SKM-1 (cell line): ENCODE results near the gene MCM3AP.
"Not testable (repeated sequence)": the region's sequence is repeated elsewhere in the genome, so short reads cannot be mapped to it uniquely, and the experiment has no call there.

Experiments used
- DNase-seq: peaks from one replicate; lab custom pipeline; 2025; ENCODE audit not compliant: unreplicated experiment; lab: John Stamatoyannopoulos, UW

MCM3AP gene

DNA sequence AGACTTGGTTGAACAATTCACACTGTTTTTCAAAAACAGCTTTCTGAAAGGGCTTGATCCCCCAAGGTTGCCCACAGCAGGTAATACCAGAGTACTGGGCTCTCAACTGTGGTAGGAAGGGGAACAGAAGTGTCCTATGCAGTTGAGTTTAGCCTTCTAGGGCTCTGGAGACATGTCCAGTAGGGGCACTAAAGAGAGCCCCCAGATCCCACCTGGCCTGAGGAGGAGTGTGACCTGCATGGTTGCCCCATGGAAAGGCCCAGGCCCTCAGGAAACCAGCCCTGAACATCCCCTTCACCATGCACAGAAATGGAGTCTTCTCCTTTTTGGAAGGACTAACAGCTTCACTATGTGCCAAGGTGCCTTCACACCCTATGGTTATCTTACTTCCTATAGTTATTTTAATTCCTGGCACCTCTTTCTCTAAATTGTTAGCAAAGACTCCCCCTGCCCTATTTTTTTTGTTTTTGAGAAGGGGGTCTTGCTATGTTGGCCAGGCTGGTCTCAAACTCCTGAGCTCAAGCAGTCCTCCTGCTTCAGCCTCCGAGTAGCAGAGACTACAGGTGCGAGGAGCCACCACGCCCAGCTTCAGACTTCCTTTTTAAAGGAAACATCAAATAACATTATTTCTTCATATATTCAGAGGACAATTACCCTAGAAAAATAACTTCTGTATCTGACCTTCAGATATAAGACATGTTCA lies 40.0 kb downstream of the MCM3AP start:
- no peak for DNase-seq

DNA sequence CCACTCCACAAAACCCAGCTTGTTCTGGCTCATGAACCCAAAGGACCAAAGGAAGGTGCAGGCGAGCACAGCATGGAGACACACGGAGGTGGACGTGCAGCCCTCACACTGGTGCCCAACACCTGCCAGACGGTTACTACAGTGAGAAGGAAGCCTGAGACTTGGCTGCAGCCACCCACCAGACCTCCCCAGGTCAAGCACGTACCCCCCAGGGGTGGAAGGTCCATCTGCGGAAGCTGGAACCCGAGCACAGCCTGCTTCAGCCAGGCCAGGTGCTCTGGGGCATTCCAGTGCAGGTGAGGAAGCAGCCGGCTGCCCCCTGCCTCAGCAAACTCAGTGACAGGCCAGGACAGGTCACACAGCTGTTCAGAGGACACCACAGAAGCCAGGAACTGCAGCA lies 40.8 kb downstream of the MCM3AP start:
- no peak for DNase-seq

DNA sequence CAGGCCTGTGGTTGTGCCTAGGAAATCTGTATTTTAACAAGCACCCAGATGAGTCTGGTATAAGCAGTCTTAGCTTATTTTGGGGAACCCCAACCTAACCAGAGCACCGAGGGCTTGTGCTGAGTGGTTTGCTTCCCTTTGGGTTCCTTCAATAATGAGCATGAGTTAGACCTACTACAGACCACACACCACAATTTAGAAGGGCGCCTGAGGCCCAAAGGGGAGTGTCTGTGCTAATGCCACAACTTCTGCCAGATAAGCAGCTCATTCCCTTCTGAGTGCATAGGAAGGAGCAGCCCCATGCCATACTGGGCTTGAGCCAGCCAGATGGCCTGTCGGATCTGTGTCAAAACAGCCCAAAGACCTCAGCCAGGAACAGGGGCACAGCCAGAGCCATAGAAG lies 41.5 kb downstream of the MCM3AP start:
- no peak for DNase-seq

DNA sequence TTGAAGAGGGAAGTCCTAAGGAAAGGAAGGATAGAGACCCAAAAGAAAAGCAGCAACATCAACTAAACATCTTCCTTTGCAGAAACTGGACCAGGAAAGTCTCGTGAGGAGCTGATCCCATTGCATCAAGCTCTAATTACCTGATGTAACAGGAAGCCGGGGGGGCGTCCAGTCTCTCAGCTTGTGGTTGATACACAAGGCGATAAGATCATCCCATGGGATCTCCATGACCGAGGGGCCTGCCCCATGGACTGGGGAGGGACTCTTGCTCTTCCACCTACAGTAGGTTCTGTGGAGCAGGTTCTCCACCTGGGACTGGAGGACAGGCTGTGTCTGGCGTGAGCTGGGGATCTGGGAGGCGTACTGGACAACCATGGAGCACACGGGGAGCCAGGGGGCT lies 42.1 kb downstream of the MCM3AP start:
- no peak for DNase-seq

DNA sequence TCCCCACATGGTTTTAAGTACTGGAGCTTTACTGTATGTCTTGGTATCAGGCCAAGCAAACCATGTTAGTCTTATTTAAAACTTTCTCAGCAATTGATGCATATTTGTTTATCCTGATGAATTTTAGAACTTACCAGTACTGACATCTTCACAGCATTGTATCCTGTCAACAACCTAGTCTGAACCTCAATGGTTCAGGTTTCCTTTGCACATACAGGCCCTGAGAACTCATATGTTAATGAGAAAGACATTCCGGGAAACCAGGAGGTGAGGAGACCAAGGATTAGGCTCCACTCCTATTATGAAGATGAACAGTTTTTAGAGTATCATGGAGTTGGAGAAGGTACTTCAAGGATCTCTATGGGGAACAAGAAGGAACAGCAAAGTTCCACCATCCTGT lies 43.8 kb downstream of the MCM3AP start:
- not testable (repeated sequence) for DNase-seq

DNA sequence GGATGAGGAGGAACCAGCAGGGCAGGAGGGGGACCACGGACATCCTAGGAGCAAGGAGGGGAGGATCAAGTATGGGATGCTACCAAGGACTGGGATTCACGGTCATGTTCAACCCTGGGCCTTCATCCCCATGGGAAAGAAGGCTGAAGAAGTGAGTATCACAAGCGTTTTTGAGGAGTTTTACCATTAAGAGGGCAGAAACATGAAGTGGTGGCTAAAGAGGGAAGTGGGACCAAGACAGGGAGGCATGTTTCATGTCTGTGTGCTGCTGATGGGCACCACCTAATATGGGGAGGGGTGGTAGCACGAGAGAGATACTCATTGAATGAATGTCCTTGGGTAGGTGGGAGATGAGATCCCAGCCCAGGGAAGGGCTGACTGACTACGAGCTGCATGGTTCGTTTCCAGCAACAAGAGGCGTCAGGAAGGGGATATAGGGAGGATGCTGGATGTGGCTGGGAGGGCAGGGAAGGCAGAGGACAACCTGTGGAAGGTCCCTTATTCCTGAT lies 45.5 kb downstream of the MCM3AP start:
- no peak for DNase-seq

DNA sequence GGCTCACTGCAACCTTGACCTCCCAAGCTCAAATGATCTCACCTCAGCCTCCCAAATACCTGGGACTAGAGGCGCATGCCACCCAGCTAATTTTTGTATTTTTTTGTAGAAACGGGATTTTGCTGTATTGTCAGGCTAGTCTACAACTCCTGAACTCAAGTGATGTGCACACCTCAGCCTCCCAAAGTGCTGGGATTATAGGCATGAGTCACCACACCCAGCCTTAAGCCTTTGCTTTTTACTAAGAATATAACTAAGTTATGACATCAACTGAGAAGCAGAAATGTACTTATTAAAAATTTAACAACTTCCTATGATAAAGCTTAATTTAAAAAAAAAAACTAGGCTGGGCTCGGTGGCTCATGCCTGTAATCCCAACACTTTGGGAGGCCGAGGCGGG lies 47.9 kb downstream of the MCM3AP start:
- no peak for DNase-seq

DNA sequence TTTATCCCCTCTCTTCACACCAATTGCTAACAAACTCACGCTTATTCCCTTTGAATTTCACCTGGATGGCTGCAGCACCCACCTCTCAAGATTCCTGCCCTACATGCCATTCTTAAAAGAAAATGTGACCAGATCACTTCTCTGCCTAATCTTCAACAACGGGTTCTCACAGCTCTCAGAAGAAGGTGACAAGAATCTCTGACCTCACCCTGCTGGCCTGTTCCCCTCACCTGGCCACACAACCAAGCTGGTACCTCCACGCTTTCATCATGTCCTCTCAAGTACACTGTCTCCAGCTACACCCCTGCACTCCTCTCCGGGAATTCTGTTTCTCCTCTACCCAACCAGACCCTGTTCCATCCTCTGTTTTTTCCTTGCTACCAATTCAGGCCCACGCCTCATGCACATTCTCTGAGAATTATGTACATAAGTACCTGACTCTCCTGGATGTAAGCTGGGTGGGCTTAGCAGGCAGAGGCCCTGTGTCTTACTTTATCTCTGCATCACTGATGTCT lies 50.9 kb downstream of the MCM3AP start:
- DNase-seq, result no peak

DNA sequence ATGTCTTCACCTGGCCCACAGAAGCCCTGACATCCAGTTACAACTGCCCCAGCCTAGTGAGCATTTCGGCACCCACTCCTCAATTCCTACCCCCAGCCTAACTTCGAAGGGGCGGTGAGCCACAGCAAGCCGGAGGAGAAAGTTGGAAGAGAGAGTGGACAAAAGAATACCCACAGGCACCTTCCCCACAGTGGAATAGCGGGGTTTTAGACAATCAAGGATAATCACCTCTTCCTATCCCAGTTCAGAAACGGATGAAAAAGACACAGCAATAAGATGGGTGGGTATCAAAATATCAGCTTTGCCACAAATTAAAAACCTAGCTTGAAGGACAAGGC lies 55.5 kb downstream of the MCM3AP start:
- no peak for DNase-seq

DNA sequence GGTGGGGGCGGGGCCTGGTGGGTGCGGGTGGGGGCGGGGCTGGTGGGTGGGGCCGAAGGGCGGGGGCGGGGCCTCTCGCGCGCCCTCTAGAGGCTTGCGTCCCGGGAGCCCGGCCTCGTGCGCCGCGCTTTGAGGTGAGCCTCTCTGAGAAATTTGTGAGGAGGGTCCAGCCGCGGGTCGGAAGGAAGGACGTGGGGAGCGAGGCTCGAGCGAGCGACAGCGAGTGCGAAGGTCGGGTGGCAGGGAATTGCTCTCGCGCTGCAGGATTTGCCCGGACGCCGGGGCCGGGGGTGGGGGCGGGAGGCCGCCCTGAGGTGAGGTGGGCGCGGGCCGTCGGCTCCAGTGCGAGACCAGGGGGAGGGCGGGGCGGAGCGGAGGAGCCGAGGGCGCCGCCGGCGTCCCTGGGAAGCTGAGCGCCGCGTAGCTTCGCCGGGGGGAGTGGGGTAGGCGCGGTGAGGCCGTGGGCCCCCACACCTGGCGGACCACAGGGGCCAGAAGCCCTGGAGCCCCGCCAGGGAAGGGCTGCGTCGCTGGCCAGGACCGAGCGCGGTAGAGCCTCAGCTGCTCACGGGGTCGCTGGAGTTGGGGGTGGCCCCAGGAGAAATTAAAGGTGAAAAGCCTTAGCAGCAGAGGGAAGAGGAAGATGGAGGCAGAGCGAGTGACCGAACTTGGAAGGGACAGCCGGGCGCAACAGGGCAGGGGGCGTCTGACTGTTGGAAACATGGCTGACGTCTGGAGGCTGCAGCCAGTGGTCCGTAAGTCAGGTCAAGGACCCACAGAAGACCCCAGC lies 56.1 kb downstream of the MCM3AP start:
- DNase-seq, result no peak

DNA sequence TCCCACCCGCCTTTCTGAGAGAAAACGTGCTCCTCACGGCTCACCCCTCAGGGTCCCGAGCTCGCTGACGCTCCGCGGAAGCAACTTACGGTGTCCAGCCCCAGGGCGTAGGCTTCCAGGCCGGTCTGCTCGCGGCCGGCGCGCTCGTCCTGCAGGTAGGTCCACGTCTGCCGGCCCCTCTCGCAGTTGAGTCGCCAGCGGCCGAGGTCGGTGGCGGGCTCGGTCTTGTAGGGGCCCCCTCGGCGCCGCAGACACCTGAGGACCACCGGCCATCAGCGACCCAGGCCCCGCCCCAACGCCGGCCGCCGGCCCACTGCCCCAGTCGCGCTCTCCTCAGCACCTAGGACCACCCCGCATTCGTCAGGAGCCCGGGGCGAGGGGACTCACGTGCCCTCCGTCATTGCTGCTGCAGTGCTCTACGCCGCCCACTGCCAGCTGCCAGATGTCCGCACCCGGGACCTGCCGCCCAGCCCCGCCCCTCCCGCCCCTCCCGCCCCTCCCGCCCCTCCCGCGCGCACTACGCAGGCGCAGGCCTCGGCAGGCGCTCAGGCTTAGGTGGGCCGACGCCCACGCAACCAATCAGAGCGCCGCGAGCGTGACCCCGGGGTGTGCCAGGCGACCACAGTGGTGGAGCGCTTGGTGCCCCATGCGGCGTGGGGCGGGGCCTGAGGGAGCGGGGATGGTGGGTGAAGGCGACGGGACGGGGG lies 56.9 kb downstream of the MCM3AP start, which contains the start of gene LSS:
Gene LSS (minus strand): TSS at position 430 of the 707 bp plus-strand sequence. CDS start 29 bp downstream, at position 401.
- DNase-seq, result peak; percentile 80

DNA sequence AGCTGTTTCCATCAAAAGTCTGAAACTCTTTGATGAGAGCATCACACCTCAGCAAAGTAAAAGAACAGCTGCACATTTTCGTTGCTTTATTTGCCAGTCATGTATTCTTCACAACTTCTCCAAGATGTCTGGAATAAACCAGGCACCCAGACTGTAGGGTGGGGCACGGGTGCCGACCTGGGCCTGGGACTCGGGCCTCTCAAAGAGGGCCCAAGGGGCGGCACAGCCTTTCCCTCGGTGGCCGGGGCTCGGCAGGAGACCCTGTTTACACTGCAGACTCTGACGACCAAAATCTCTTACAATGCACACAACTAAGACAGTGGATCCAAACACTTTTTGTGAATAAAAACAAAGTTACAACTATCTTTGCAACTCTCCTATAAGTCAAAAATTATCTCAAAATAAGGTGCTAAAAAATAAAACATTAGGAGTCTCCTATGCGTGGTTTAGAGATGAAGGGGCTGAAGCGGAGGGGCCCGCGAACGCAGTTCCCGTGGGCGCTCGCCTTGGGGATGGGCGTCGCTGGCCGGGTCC lies 57.5 kb downstream of the MCM3AP start:
- DNase-seq, result no peak

DNA sequence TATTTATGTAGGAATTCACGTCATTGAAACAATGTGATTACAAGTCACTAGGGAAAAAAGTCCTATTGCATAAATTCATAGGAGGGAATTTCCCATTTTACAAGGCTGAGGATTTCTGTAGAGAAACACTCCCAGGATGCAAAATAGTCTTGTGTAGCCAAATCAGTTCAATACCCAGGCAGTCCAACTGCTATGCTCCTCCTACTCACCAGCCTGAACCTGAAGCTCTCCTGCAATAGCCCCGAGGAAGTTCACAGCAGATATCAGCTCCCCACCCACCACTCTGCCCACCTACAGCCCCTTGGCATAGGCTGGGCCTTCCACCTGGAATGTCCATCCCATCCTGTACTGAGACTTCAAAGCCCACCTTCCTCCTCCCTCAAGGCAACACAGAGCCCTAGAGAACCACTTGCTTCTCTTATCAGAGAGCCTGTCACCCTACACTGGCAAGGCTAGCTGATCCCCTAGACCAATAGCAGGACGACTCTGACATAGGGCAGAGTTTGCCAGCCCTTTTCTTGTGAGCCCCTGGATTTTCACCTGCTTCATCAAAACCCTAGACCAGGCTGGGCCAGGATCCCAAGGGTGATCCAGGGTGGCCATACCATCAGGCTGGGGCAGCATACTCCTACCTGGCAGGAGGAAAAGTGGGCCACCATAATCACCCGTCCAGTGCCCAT lies 58.4 kb downstream of the MCM3AP start:
- DNase-seq, result no peak

DNA sequence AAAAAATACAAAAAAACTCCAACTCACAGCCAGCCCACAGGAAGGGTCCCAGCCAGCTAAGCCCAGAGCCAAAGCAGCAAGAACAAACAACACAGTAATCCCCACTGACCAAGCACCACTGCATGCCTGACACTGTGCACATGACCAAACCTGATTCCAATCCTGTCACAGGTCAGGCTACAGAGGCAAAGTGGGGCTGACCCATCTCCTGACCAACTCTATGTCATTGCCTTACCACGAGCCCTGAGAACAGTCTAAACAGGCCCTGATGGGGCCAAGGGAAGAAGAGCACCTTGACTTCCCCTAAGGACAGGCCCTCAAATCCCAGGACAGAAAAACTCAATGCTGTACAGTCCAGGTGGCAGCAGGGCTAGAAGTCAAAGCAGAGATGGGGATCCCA lies 59.3 kb downstream of the MCM3AP start:
- no peak for DNase-seq

DNA sequence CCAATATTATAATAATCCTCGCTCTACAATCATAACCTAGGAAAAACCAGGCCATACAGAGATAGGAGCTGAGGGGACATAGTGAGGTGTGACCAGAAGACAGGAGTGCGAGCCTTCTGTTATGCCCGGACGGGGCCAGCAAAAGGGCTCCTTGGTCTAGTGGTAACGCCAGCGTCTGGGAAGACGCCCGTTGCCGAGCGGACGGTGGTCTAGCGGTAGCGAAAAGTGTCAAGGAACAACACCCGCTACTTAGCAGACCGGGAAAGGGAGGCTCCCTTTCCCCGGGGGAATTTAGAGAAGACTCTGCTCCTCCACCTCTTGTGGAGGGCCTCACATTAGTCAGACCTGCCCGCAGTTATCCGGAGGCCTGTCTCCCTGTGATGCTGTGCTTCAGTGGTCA lies 61.8 kb downstream of the MCM3AP start:
- DNase-seq, result not testable (repeated sequence)

DNA sequence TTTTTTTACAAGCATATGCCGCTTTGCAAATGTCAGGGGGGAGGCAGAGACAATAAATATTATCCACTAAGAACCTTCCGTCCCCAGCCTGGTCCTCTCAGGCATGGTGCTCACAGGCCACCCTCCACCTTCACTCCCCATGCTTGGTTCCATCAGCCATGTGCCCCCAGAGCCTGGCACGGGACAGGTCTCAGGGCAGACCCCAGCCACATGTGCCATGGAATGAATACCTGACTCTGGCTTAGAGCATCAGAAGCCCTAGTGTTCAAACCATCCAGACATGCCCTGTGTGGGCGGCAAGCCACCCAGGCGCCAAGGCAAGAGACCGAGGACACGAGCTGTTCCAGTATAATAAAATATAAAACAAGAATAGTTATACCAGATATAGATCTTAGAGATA lies 62.2 kb downstream of the MCM3AP start:
- no peak for DNase-seq

DNA sequence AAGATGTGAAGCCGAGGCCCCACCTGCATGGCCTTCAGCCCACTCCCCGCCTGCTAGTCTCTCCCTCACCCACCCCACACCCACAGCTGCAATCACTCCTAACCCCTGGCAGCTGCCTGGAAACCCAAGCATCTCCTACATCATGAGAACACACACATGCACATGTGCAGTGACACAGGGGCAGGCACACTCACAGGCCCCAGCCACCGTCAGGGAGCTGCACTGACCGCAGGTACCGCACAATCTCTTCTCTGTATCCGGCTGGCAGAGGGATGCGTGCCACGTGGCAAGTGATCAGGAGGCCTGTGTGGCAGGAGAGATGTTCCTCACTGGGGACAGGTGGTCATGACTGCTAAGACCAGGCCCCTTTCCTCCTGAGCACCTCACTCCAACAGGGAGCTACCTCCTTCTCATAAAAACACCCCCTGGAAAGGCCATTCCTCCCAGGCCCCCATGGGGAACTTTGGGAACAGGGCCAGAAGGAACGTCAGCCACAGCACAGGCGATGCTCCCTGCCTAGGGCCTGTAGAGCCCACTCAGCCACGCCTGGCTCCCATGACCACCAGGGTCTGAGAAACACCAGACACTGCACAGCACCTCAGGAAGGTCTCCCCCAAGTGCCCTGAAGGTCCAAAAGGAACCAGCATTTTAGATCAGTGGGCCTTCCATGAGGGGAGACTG lies 62.8 kb downstream of the MCM3AP start:
- no peak for DNase-seq

DNA sequence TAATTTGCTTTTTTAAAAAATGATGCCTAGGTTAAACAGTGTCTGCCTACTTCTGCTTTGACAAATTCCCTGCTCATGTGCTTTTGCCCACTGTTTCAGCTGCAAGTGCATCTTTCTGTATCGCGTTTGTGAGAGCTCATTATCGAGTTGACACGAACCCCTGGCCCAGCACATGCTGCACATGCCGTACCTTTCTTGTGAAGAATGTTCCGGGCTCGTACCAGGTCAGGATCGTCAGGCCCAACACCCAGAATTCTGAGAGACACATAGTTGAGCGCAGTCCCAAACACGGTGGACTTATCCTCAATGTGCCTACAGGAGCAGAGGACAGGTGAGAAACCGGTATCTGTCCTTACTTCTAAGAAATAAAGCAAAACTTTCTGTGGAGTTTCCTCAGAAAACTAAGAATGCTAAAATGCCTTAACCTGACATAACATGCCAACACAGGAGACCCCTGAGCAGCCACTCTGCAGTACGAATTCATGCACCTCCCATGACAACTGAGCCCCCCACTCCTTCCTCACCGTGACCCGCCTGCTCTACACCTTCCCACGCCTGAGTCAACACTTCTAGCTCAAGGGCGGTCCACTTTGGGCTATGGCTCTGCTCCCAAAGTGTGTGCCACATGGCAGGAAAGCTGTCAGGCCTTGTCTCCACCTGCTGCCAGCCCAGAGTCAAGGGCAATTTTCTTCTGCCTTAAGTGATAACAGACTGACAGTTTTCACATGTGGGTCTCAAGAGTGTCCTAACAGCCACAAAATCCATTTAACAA lies 63.6 kb downstream of the MCM3AP start:
- DNase-seq, result no peak

DNA sequence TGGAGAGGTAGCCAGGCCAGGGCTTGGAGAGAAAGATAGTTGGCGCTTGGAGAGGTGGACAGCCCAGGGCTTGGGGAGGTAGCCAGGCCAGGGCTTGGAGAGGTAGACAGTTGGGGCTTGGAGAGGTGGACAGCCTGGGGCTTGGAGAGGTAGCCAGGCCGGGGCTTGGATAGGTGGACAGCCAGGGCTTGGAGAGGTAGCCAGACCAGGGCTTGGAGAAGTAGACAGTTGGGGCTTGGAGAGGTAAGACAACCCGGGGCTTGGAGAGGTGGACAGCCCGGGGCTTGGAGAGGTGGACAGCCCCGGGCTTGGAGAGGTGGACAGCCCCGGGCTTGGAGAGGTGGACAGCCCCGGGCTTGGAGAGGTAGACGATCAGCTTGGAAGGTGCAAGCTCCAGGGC lies 64.6 kb downstream of the MCM3AP start:
- no peak for DNase-seq
